K562 (cell line): ENCODE results near the gene GOLGA8O. TPM values are rescaled to one million over a fixed set of nuclear protein-coding genes. Genes with fewer than 3 reads are reported as not detected.
"Not testable (repeated sequence)": the region's sequence is repeated elsewhere in the genome, so short reads cannot be mapped to it uniquely, and the experiment has no call there.

Experiments
- ATAC-seq: fragments of 200-7000 bp; cut with Tn5 transposase; 3 replicates; pipeline ENCODE4 v1.9.1; 2020; ENCODE audit warnings: moderate library complexity
- BruUV-seq: library from RNA; stranded (reverse); fragments of 400-500 nt; replicated peaks from 2 replicates; lab custom pipeline; 2021; lab: Mats Ljungman, UMichigan
- CTCF ChIA-PET: fragments of 300-600 bp; formaldehyde crosslinking; extraction: SDS; loops from one replicate; lab custom pipeline; 2021; ENCODE audit warnings: low intra/inter-chr PET ratio; lab: Yijun Ruan, JAX
- POLR2A ChIA-PET: fragments of 300-600, 350-650 bp; sonication (Branson Sonifier 250); formaldehyde crosslinking; extraction: SDS; loops from one replicate; lab custom pipeline; 2021; ENCODE audit warnings: antibody characterized with exemption, inconsistent platforms; lab: Yijun Ruan, JAX
- DNase-seq, 4 experiments: peaks; one replicate each; pipeline versions ENCODE4 v3.0.0 to v3.0.0-alpha.2; 2011 to 2018; ENCODE audit warnings: low spot score in 3 of 4, mixed read lengths in 3 of 4; ENCODE audit errors: extremely low read depth in 1 of 4
- FAIRE-seq: peaks from 2 replicates; lab custom pipeline; 2011; peaks lifted over from hg19 to GRCh38; lab: Jason Lieb, UNC
- H2AFZ ChIP-seq: 2 replicates; pipeline ENCODE4 v1.6.0; 2011; ENCODE audit warnings: low read depth, low read length, control low read depth, inconsistent platforms
- H3K27ac ChIP-seq: fragments of 200-600 bp; 3 replicates; pipeline ENCODE4 v1.8.0; 2011; ENCODE audit warnings: low read depth, mild to moderate bottlenecking, control low read depth, inconsistent platforms, low read length, moderate library complexity, mixed read lengths; ENCODE audit errors: extremely low read depth
- H3K27me3 ChIP-seq, 2 experiments: fragments of 300-600 bp in 1 of 2; 2 replicates in 1 of 2; 3 replicates in 1 of 2; pipeline versions ENCODE4 v1.6.0 to v1.8.0; 2011; ENCODE audit warnings: inconsistent platforms in 2 of 2, low read length in 2 of 2, mild to moderate bottlenecking in 1 of 2, mixed read lengths in 1 of 2, moderate library complexity in 1 of 2; ENCODE audit not compliant: control insufficient read depth in 2 of 2, insufficient read depth in 2 of 2
- H3K36me3 ChIP-seq: fragments of 300-600 bp; 3 replicates; pipeline ENCODE4 v1.8.0; 2011; ENCODE audit warnings: mild to moderate bottlenecking, low read length, inconsistent platforms; ENCODE audit not compliant: control insufficient read depth, insufficient read depth
- H3K4me1 ChIP-seq, 2 experiments: fragments of 200-600 bp in 1 of 2; replicated peaks in 1 of 2; 2 replicates in 1 of 2; 3 replicates in 1 of 2; pipeline versions ENCODE4 v1.5.1 to v1.8.0; 2011; ENCODE audit warnings: inconsistent platforms in 2 of 2, low read length in 2 of 2, mild to moderate bottlenecking in 1 of 2, mixed read lengths in 1 of 2, moderate library complexity in 1 of 2; ENCODE audit not compliant: control insufficient read depth in 2 of 2, insufficient read depth in 2 of 2
- H3K4me2 ChIP-seq: 2 replicates; pipeline ENCODE4 v1.6.1; 2011; ENCODE audit warnings: low read length, control low read depth, inconsistent platforms, mixed read lengths; ENCODE audit not compliant: insufficient read depth
- H3K4me3 ChIP-seq: fragments of 200-600 bp; sonication (generic), shearing (Covaris generic); 2 replicates; pipeline ENCODE4 v1.5.1; 2016; ENCODE audit warnings: control low read depth, inconsistent platforms
- H3K79me2 ChIP-seq: fragments of 200-600 bp; 3 replicates; pipeline ENCODE4 v1.8.0; 2011; ENCODE audit warnings: low read length, inconsistent platforms; ENCODE audit not compliant: control insufficient read depth, insufficient read depth
- H3K9ac ChIP-seq, 2 experiments: 2 replicates each; pipeline versions ENCODE4 v1.6.0 to v1.6.1; 2011; ENCODE audit warnings: low read depth in 2 of 2, low read length in 2 of 2, control low read depth in 1 of 2, inconsistent platforms in 1 of 2, mild to moderate bottlenecking in 1 of 2, mixed read lengths in 1 of 2; ENCODE audit not compliant: insufficient read depth in 1 of 2
- H3K9me1 ChIP-seq: one replicate; pipeline ENCODE4 v1.6.0; 2011; ENCODE audit warnings: inconsistent platforms, mild to moderate bottlenecking, low read length, moderate library complexity; ENCODE audit not compliant: control insufficient read depth, insufficient read depth
- H3K9me3 ChIP-seq: replicated peaks from 2 replicates; pipeline ENCODE4 v1.5.1; 2011; ENCODE audit warnings: low read depth, low read length, inconsistent platforms; ENCODE audit not compliant: control insufficient read depth, insufficient read depth
- H4K20me1 ChIP-seq: replicated peaks from 2 replicates; pipeline ENCODE4 v1.6.1; 2011; ENCODE audit warnings: low read length, inconsistent platforms, mixed read lengths; ENCODE audit not compliant: control insufficient read depth, insufficient read depth
- WGBS: fragments of 100-300 bp; shearing (Covaris generic); methylation state at CpG from one replicate; pipeline ENCODE4 v1.1.6; 2016; ENCODE audit warnings: low coverage, mixed read lengths; ENCODE audit not compliant: insufficient coverage; ENCODE audit errors: missing lambda C conversion rate; 5-methylcytosine and 5-hydroxymethylcytosine counted together
- in situ Hi-C: fragments of 300-500 bp; cut with MboI; formaldehyde crosslinking; loops from 4 replicates; pipeline ENCODE4 v1.15.0; 2018; ENCODE audit warnings: inconsistent platforms, mixed read lengths
- intact Hi-C: fragments of 100-400 bp; cut with micrococcal nuclease; formaldehyde crosslinking; loops from 2 replicates; pipeline ENCODE4 v1.14.2; 2022
- polyA plus RNA-seq, 8 experiments: library from polyadenylated mRNA; depleted of rRNA in 4 of 8; stranded (reverse) in 5 of 8; unstranded in 3 of 8; fragments of >200 nt; fragmentation: Nextera tagmentation in 2 of 8; fragmentation: Illumina TruSeq in 1 of 8; extraction: Ambion mirVana in 2 of 8; extraction: Trizol in 1 of 8; gene quantifications; 2 replicates each; pipeline versions ENCODE4 v1.2.1 to v1.2.3, GENCODE V29; 2011 to 2014; ENCODE audit warnings: inconsistent platforms in 1 of 8, missing spikeins in 1 of 8
- total RNA-seq, 7 experiments: library from RNA; depleted of rRNA in 6 of 7; stranded (reverse); fragments of >200 nt in 6 of 7; fragmentation: Illumina TruSeq in 2 of 7; extraction: Trizol in 2 of 7; gene quantifications; 2 replicates each; pipeline versions ENCODE4 v1.2.1 to v1.2.3, GENCODE V29; 2011 to 2021; ENCODE audit warnings: low replicate concordance in 1 of 7

The GOLGA8O gene
- total and polyA plus RNA-seq, 9 of the 15 experiments (the other 6 are each of a cell fraction or from before 2014, with no cell fraction given), result 0.04 to 0.22 (median 0.10) TPM; not detected in 5

DNA sequence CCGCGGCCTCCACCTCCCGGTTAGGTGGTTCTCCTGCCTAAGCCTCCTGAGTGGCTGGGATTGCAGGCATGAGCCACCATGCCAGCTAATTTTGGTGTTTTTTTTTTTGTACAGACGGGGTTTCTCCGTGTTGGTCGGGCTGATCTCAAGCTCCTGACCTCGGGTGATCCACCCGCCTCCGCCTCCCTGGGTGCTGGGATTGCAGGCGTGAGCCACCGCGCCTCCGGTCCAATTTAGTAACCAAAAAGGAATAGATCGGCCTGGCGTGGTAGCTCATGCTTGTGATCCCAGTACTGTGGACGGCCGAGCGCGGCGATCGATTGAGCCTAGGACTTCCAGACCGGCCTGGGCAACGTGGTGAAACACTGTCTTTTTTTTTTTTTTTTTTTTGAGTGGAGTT lies 12.6 kb upstream of the GOLGA8O start:
- H3K9me1 ChIP-seq, BruUV-seq, H3K9ac ChIP-seq, H2AFZ ChIP-seq, H3K9me3 ChIP-seq, H3K27ac ChIP-seq, H4K20me1 ChIP-seq, FAIRE-seq, CTCF ChIA-PET, H3K79me2 ChIP-seq, DNase-seq, intact Hi-C loops, in situ Hi-C loops, H3K36me3 ChIP-seq, H3K4me2 ChIP-seq, H3K4me3 ChIP-seq, H3K27me3 ChIP-seq, H3K4me1 ChIP-seq, POLR2A ChIA-PET, ATAC-seq: not testable (repeated sequence)
- 40% methylated on average over 7 of the region's 23 CpGs for whole genome bisulfite sequencing

- in situ Hi-C loops, intact Hi-C loops: not testable (repeated sequence)
- no CpG with 5 or more reads among the region's 12 CpGs for WGBS
Measured at GRCh38 chr15:32440445-32440977, 14.9 kb downstream of the GOLGA8O start.

GRCh38 chr15:32434102-32434963 lies 21.1 kb downstream of the GOLGA8O start:
- POLR2A ChIA-PET, FAIRE-seq: not testable (repeated sequence)

More at GRCh38 chr15:32440445-32440977, 14.9 kb downstream of the GOLGA8O start:
- H3K36me3 ChIP-seq, H3K79me2 ChIP-seq, H3K27ac ChIP-seq, FAIRE-seq, H3K4me2 ChIP-seq, H3K4me1 ChIP-seq, H3K27me3 ChIP-seq, H3K9me1 ChIP-seq, H2AFZ ChIP-seq, H3K4me3 ChIP-seq, BruUV-seq, DNase-seq, CTCF ChIA-PET, POLR2A ChIA-PET, H4K20me1 ChIP-seq, H3K9me3 ChIP-seq, H3K9ac ChIP-seq: not testable (repeated sequence)
- ATAC-seq, result peak; percentile 76

More at GRCh38 chr15:32434102-32434963, 21.1 kb downstream of the GOLGA8O start:
- H3K4me1 ChIP-seq, H3K79me2 ChIP-seq, H3K36me3 ChIP-seq, H3K27me3 ChIP-seq, CTCF ChIA-PET, BruUV-seq, H3K27ac ChIP-seq, H3K9me3 ChIP-seq, H3K9ac ChIP-seq, H3K4me2 ChIP-seq, H3K4me3 ChIP-seq, in situ Hi-C loops, H3K9me1 ChIP-seq, DNase-seq, H2AFZ ChIP-seq, intact Hi-C loops, H4K20me1 ChIP-seq: not testable (repeated sequence)
- ATAC-seq, result peak; percentile 90
- WGBS, result no CpG with 5 or more reads among the region's 73 CpGs
